ENCODE data around the gene PPP1R13B. TPM values are rescaled to one million over a fixed set of nuclear protein-coding genes. Genes with fewer than 3 reads are reported as not detected.

PPP1R13B gene, protein sequence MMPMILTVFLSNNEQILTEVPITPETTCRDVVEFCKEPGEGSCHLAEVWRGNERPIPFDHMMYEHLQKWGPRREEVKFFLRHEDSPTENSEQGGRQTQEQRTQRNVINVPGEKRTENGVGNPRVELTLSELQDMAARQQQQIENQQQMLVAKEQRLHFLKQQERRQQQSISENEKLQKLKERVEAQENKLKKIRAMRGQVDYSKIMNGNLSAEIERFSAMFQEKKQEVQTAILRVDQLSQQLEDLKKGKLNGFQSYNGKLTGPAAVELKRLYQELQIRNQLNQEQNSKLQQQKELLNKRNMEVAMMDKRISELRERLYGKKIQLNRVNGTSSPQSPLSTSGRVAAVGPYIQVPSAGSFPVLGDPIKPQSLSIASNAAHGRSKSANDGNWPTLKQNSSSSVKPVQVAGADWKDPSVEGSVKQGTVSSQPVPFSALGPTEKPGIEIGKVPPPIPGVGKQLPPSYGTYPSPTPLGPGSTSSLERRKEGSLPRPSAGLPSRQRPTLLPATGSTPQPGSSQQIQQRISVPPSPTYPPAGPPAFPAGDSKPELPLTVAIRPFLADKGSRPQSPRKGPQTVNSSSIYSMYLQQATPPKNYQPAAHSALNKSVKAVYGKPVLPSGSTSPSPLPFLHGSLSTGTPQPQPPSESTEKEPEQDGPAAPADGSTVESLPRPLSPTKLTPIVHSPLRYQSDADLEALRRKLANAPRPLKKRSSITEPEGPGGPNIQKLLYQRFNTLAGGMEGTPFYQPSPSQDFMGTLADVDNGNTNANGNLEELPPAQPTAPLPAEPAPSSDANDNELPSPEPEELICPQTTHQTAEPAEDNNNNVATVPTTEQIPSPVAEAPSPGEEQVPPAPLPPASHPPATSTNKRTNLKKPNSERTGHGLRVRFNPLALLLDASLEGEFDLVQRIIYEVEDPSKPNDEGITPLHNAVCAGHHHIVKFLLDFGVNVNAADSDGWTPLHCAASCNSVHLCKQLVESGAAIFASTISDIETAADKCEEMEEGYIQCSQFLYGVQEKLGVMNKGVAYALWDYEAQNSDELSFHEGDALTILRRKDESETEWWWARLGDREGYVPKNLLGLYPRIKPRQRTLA
- 2.6 and 3.0 TPM in 2 replicates for total RNA-seq

DNA sequence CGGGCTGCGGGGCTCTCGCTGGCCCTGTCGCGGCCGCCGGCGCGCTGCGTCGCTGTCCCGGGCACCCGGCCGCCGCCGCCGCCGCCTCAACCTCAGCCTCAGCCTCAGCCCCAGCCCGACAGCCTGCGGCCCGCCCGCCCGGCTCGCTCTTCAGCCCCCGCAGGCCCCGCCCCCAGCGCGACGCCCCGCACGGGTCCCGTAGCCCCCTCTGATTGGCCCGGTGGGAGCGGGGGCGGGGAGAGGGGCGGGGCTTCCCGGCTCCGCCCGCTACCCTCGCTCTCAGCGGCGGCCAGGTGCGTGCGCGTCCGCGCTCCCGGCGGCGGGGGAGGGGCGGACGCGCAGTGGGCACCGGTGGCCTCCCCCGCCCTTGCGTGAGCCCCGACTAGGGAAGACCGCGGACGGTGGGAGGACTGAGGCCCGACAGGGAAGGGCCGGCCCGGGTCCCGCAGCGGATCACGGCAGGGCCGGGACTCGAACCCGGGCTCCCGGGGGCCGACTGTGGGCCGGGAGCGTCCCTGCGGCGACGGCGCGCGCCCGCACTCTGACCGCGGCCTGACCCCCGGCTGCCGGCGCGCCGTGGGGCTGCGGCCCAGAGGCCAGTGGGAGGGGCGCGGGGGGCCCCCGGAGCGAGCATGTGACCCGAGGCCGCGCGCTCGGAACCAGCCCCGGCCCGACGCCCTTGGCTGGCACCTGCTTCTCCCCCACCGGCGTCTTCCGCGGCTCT is at the start of gene PPP1R13B:
PPP1R13B (minus strand) TSS at position 125 of the 724 bp plus-strand sequence. CDS start 268 bp downstream, outside the sequence.

DNA sequence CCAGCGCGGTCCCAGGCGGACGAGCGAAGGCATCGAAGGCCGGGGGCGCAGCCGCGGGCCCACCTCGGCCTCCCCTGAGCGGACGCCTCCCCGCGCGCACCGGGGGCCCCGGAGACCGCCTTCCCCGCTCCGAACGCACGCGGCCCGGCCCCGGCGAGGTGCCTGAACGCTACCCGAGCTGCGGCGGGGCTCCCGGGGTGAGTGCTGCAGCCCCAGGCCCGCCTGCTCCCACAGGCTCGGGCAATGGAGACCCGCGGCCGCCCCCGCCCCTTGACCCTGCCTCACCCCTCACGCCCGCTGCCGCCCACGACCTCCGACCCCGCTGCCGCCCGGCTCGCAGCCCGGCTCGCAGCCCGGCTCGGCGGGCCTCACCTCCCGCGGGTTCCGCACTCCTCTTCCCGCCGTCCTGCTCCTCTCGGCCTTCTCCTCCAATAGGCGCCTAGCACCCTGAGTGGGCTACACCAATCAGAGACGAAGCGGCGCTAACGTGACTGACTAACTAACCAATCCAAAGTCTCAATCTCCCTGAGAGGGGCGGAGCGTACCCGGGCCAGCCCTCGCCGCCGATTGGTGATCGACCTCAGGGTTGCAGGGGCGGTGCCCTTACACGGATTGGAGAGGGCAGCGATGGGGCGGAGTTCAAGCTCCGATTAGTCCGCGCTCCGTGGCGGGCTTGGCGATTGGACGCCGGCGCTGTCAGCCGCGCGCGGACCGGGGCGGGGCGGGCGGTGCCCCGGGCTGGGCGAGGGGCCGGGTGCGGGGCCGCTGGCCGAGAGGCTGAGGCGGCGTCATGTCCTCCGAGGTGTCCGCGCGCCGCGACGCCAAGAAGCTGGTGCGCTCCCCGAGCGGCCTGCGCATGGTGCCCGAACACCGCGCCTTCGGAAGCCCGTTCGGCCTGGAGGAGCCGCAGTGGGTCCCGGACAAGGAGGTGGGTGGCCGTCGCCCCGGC is 132.0 kb downstream of the PPP1R13B start, which contains the start of the genes XRCC3 and ZFYVE21:
XRCC3 (minus strand) TSS at position 400 of the 949 bp plus-strand sequence. CDS start 4,364 bp downstream, outside the sequence.
ZFYVE21 (plus strand) TSS at position 759 of the 949 bp plus-strand sequence; CDS start at position 791, 32 bp downstream.

Other genes with a start within 250 kb of the PPP1R13B start
- 219 and 295 TPM in 2 replicates for gene KLC1, start 218.4 kb downstream of the PPP1R13B start, total RNA-seq
- 10.9 and 13.1 TPM in 2 replicates for gene XRCC3, start 132.1 kb downstream of the PPP1R13B start, total RNA-seq
- 76.9 and 104 TPM in 2 replicates for gene ZFYVE21, start 131.8 kb downstream of the PPP1R13B start, total RNA-seq
- gene TDRD9, start 80.9 kb upstream of the PPP1R13B start, total RNA-seq = 0.29 and 0.33 TPM in 2 replicates
- not detected in 2 replicates for gene RD3L, start 95.0 kb upstream of the PPP1R13B start, total RNA-seq
- gene ASPG, start 238.1 kb upstream of the PPP1R13B start, total RNA-seq = not detected in 2 replicates